Inferior parietal cortex (tissue), 1 donor: ENCODE data around the gene MDK.

Experiments used
- DNase-seq: peaks from one replicate; pipeline ENCODE4 v3.0.0-alpha.2; 2016; ENCODE audit errors: extremely low spot score

The MDK gene

DNA sequence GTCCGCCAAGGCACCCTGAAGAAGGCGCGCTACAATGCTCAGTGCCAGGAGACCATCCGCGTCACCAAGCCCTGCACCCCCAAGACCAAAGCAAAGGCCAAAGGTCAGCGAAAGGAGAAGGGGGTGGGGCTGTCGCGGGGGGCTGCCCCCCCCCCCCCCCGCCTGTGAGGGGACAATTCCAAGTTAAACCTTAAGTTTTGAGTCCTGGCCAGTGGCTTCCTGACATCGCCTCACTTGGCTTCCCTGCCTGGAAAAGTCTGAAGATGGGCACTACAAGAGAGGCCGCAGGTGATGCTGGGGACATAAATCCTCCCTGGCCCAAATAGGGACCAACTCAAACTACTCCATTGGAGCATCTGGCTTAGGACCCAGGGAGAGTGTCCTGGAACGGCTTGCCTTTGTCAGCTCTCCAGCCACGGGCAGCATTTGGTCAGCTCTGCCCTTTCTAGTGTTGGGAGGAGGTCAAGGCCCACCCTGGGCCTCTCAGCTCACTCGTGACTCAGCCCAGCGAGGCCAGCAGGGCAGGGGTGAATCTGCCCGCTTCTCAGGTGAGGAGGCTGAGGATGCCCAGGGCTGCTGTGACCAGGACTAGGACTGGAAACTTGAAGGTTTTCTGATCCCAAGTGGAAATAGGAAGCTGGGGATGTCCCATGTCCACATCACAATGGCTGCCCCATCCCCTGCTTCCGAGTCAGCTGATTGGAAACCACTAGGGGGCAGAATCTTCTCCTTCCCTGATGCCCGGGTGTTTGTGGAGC lies 1.4 kb downstream of the MDK start:
- no peak for DNase-seq

DNA sequence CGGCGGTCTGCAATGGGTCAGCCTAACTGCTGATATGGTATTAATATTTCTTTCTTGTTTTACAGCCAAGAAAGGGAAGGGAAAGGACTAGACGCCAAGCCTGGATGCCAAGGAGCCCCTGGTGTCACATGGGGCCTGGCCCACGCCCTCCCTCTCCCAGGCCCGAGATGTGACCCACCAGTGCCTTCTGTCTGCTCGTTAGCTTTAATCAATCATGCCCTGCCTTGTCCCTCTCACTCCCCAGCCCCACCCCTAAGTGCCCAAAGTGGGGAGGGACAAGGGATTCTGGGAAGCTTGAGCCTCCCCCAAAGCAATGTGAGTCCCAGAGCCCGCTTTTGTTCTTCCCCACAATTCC lies 1.9 kb downstream of the MDK start:
- DNase-seq: no peak

DNA sequence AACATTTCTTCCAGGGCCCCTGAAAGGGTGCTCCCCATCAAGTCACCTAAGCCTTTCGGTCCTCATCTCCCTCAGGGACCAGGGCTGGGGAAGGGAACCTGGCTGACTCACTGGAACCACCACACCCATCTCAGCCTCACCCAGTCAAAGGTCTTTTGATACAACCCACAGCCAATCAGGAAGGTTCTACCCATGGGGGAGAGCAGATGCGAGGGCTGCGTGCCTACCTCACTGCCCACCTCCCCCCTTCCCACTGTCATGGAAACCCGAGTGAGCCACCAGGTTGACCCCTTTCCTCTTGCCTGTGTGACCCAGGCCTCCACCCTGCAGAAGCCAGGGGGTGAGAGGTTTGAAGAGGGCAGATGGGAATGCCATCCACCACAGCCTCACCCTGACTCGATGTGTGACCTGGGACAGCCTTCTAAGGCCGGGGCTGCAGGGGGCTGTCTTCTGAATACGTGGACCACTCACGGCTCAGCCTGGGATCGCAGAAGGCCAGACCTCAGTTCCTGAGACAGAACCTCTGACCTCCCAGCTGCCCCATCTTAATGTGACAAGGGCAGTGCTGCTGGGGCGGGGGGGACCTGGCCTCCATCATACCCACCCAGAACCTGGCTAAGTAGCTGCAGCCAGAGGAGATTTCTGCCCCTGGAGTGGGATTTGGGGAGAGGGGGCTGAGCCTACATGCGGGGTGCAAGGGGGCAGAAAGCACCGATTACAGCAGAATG lies 2.7 kb downstream of the MDK start:
- DNase-seq: no peak

DNA sequence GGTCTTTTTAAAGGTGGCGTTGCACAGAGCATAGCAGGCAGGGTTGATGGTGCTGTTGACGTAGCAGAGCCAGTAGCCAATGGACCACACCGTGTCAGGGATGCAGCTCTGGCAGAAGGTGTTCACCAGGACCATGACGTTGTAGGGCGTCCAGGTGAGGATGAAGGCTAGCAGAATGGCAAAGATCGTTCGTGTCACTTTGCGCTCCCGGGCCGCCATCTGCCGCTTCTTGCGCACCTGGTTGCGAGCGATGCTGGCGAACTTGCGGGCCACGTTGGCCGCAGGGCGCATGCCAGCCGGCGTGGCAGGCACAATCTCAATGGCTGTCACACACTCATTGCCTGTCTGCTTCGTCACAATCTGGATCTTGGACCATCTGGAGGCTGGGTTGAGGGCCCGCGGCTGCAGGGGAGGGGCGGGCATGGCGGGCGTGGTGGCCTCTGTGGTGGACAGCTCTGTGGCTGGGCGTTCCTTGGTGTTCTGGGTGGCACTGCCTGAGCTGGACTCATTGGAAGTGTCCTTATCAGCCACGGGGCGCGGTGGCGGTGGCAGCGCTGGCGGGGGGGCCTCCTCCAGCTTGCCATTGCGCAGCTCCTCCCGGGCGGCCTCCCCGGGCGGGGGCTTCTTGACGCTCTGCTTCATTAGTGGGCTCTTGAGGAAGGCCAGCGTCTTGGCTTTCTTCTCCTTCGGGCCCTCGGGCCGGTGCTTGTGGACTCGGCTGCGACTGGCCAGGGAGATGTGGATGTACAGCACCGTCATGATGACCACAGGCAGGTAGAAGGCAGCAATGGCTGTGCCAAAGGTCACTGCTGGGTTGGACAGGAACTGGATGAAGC lies 3.9 kb downstream of the MDK start:
- no peak for DNase-seq

DNA sequence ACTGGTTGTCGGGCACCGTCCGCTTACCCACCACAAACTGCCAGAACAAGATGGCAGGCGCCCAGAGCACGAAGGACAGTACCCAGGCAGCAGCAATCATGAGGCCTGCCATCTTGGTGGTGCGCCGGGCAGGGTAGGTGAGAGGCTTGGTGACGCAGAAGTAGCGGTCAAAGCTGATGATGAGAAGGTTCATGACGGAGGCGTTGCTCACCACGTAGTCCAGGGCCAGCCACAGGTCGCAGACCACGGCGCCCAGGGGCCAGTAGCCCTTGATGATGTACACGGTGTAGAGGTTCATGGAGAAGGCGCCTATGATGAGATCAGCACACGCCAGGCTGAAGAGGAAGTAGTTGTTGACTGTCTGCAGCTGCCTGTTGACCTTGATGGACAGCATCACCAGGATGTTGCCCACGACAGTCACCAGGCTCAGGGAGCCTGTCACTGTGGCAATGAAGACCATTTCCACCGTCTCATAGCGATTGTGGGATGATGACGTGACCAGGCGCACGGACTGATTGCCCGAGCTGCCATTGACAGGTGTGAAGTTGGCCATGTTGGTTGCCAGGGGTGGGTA lies 4.6 kb downstream of the MDK start:
- DNase-seq: no peak

DNA sequence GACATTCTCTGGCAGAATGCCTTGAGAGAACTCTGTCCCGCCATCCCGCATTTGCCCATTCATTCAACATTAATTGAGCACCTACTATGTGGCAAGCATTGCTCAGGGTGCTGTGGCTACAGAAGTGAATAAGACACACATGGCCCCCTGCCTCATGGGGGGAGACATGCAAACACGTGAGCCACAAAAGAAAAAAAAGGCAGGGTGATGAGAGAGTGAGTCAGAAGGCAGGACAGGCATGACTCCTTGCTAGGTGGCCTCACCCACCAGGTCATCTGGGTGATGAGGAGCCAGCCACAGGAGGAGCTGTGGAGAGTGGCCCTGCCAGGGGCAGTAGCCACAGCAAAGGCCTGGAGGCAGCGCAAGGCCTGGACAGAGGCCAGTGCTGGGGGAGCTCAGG lies 5.2 kb downstream of the MDK start:
- no peak for DNase-seq

DNA sequence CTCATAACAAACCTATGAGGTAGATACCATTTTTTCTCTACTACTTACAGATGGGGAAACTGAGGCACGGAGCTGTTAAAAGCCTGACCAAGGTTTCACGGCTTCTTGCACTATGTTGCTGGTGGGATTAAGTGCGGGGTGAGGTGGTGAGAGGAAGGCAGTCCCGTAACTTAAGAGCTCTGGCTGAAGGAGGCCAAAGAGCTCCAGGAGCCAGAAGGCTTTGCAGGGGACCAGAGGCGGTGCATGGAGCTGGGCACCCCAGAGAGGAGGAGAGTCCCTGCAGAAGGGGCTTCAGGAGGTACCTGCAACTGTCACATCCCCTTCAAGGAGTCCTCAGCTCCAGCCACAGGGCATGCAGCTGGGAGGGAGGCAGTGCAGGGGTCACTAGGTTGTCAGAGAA lies 6.0 kb downstream of the MDK start:
- no peak for DNase-seq

DNA sequence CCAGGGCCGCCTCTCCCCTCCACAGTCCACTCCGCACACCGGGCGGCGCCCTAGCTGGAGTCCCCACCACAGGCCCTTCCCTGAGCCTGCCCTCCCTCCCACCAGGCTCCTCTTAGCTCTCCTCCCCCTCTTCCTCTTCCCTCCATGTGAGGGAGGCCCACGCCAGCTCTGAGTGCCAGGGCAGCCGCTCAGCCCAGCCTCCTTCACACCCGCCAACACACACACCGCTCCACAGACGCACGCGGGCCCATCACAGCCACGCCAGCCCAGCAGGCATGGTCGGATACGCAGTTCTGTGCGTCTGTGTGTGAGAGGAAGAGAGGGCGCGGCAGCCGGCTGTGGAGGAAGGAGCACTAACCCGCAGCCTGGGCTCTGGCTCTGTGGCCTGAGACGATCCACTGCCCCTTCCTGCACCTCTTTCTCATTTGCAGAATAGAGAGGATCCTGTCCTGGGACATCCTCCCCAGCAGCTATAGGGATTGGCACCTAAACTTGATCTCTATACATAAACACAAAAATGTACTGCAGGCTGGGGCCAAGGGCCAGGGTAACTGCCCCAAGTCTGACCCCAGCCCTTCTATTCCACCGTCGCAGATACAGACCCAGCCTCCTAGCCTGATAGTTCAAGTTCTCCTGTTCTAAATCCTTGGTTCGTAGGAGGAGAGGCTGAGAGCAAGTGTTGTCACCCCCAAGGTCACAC lies 6.6 kb downstream of the MDK start:
- DNase-seq: no peak

DNA sequence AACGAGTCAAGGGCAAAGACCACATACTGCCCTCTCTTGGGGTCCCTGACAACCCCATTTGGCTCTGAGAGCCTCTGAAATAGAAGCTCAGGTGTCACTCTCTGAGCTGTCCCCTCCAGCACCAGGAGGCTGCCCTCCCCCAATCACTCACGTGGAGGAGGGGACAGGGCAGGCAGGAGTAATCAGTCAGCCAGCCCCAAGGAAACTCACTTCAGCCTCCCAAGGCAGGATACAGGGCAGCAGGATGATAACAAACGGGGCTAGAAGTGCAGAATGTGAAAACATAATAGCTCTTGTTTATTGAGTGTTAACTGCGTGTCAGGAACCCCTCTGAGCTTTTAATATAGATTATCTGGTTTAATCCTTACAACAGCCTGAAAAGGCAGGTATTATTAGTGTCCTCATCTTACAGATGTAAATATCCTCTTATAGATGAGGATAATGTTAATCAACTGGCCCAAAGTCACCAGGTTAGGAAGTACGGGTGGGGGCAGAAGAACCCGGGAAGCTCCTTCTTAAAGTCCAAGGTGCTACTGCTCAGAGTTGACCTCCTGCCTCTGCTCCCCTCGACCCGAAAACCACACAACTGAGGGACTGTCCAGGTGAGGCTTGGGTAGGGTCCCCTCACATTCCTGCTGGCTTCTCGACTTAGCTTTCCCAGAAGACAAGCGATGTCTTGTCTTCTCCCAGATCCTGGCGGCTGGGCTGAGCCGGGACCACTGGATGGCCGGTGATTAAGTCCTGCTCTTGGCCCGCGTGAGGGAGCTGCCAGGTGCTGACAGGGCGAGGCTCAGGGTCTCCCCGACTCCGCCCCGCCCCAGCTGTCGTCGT lies 7.4 kb downstream of the MDK start:
- no peak for DNase-seq

DNA sequence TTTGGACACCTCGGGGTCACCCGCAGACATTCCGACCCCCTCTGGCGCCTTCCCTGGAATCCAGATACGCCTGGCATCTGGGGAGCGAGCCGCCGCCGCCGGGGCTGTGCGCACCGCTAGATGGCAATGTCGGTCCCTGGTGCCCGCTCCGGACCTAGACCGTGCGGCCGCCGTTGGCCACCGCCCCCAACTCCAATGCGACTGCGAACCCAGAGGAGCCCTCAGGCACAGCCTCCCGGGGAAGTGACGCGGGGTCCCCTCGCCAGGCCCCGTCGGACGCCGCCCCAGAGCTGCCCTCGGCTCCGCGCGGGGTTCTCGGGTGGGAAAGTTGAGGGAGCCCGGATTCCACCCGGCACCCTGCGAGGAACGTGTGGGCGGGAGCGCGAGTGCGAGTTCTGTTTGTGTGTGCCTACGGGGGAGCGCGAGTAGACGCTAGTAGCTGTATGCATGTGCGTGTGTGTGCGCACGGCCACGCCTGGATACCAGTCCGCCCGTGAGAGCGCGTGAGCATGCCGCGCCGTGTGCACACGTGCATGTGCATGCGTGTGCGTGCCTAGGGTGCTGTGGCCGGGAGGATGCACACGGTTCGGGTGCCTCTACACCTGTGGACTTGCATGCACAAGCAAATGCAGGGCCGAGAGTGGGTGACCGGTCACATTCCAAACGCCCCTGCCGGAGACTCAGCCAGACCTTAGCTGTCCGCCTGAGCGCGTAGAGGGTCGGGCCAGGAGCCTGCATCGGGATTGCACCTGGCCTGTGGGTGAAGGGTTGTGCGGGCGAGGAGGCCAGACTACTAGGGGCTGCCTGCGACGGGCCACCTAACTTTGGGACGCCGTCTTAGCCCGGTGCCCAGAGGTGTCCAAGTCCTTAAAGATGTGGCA lies 8.2 kb downstream of the MDK start:
- DNase-seq: no peak

DNA sequence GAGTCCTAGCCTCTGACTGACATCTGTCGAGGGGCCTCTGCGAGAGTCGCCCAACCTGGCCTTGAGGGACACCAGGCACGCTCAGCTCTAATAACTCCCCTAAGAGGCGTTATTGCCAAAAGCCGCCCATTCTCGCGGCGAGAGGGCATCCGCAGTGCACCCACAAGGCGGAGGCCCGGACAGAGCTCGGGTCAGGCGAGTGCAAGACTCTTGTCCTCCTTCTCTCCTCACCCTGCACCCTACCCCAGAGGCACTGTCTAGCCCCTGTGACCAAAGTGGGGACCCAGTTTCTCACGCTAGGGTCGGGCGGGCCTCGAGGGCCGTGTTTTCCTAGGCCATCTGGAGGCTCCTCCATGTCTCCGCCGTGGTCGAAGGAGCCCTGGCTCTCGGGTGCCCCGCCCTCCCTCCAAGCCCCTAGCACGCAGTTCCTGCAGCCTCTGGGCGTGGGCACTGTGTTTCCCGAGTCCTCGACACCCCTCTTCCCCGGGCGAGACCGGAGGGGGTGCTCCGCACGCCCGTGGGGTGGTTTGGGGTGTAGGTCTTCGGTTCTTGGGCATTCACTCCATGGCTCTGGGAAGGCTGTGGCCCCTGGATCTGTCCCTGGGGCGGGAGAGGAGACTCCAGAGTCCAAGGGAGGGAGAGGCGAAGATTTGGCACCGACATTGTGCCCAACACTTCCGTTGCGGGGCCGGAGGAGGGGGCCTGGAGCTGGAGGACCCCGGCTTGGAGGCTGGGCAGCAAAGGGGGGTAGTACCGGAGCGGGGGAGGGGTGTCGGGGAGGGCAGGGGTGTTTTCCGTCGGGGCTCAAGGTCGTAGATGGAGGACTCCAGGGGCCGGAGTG lies 9.1 kb downstream of the MDK start:
- DNase-seq: no peak

DNA sequence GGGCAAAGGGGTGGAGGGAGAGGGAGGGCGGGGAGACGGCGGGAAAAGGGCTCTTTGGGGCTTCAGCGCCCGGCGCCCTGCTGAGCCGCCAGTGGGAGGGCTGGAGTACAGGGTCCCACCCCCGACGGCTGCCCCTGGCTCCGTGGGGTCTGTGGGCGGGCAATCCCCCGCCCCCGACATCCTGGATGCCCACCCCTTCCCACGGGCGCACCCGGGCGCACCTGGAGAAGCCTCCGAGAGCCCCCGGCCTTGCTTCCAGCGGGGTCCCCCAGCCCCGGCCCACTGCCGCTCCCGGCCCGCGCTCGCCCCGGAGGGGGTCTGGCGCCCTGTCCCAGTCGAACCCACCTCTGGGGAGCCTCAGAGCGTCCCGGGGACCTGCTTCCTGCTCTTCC lies 9.7 kb downstream of the MDK start:
- DNase-seq: no peak

DNA sequence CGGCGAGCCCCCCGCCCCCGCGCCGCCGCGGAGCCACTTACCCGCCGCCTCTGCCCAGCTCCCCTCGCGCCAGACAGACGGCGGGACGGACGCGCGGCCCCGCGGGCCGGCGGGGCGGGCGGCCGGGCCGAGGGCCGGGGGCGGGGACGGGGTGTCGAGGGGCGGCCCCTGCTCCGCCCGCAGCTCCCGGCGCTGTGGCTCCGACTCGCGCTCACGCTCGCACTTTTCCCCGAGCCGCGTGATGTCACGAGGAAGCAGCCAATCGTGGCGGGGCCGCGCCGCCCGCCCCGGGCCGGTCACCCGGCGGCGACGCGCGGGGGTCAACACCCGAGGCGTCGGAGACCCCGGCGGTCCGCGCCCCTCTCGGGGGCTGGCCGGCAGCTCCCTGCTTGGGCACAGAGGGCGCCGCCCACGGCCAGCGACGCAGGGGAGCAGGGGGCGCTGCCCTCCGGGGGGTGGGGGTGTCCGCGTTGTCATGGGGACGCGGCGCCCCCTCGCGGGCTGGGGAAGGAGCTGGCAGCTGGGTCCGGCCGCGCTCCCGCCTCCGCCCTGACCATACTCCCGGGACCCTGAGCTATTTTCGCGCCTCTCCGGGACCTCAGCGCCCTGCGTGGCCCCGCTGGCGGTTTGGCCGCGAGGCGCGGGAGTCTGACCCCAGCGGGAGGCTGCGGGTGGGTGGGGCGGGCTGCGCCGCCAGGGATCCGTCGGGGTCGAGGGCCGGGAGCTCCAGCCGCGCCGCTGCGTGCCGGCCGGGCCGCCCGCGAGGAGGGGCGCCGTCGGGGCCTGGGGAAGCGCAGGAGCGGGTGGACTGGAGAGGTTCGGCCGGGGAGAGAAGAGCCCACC lies 10.3 kb downstream of the MDK start, which contains the start of gene CHRM4:
CHRM4 (minus strand) TSS at position 199 of the 843 bp plus-strand sequence. CDS start 5,219 bp downstream, outside the sequence.
- DNase-seq: no peak

DNA sequence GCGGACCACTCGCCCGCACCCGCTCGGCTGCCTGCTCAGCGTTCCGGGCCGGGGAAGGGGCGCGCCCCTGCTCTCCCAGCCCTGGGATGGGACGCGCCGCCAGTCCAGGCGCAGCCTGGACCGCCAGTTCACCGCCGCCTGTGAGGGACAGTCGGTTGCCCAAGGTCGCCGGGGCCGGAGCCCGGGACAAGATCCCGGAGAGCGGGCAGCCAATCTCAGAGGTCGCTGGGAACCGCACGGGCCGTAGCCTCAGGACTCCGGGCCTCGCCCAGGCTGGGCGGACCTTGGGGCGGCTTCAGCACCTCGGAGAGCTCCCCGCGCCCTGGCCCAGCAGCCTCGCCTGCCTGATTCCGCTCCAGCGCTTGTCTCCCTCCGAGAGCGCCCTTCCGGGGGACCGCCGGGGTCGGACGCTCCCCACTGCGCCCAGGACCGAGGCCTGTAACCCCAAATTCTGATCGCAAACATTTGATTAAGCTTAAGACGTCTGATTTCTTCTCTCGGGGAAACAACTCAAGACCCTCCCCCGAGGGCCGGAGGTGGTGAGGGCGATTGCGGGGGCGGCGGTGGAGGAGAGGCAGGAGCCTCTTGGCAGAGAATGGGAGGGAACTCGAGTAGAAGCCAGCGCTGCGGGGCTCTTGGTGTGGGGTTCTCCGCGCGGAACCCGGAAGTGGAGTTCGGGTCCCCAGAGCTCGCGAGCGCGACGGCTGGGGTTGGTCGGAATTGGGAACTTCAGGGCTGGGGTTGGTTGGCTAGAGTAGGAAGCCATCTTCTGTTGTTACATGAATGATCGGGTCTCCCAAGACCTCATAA lies 11.2 kb downstream of the MDK start:
- no peak for DNase-seq

DNA sequence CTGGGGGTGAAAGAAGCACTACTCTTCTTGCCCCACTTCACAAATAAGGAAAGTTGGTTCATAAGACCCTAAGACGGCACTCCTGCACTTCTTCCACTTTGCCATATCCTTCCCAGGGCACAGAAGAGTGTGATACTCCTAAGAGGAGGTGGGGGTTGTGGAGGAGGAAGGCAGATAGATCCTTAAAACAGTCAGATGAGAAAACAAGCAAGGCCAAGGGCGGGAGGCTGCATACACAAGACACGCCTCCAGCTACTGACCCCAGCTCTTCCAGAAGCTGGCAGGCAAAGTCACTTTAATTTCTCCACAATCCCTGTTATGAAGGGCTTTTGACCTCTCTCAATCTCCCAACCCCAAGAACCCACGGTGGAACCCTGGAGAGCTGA lies 11.8 kb downstream of the MDK start:
- DNase-seq: no peak

DNA sequence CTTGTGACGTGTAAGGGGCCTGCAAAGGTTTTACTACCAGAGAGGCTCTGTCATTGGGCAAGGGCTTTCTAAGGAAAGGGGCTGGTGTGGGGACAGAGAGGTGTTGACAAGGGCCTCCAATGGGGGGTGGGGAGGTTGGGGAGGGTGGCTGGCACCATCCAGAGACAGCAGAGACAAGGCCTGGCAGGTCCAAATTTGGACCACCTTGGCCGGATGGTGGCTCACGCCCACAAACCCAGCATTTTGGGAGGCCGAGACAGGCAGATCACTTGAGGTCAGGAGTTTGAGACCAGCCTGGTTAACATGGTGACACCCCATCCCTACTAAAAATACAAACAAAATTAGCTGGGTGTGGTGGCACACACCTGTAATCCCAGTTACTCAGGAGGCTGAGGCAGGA lies 12.3 kb downstream of the MDK start:
- DNase-seq: no peak

DNA sequence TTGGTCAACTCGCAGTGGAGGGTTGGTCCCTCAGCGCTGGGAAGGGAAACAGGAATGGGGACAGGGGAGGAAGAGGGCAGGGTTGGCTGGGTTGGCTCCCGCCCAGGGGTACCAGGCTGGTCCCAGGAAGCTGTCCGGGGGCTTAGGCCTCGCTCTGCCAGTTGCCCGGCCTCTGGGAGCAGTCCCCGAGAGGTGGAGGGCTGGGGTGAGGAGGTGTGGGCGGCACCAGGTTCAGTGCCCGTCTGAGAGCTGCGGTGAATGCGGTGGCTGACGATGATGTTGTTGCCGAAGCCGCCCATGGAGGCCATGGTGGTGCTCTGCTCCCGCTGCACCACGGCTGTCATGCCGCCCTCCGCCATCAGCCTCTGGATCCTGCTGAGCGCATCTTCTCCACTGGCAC lies 16.1 kb downstream of the MDK start:
- no peak for DNase-seq
